Keratinocyte (primary cell): ENCODE data around the gene BORCS6.

ENCODE experiments used
- CTCF ChIP-seq, 3 experiments: IDR thresholded peaks in 1 of 3; conservative IDR thresholded peaks in 1 of 3; optimal IDR thresholded peaks in 1 of 3; 2 replicates in 2 of 3; 3 replicates in 1 of 3; pipeline versions ENCODE3 to v1.5.1; 2011; ENCODE audit warnings: low read length in 3 of 3, mild to moderate bottlenecking in 3 of 3, moderate library complexity in 2 of 3, control low read depth in 1 of 3, inconsistent platforms in 1 of 3; ENCODE audit not compliant: insufficient read depth in 2 of 3; ENCODE audit errors: extremely low read depth in 1 of 3
- EZH2 ChIP-seq: IDR thresholded peaks from one replicate; pipeline ENCODE4 v1.6.1; 2012; ENCODE audit warnings: inconsistent platforms, mild to moderate bottlenecking, low read length, moderate library complexity

- TF ChIP-seq EZH2 (no peak), CTCF (optimal IDR thresholded peaks at IDR 0.05 in 1 of 3, IDR thresholded peaks at IDR 0.05 in 1 of 3, conservative IDR thresholded peaks at IDR 0.05 in 1 of 3; ENCODE audit: extremely low read depth in 1 of 3, insufficient read depth in 2 of 3, low read length in 3 of 3) (no peak)
These were observed 36.7 kb upstream of the BORCS6 start for GRCh38 chr17:8226536-8227237.
